Stimulated activated CD8-positive, alpha-beta memory T cell treated with anti-CD3 and anti-CD28 coated beads, Interleukin-7, amount 100 ng/mL, for 24 hours (primary cell): ENCODE measurements around the gene KDM8.
"Not testable (repeated sequence)": the region's sequence is repeated elsewhere in the genome, so short reads cannot be mapped to it uniquely, and the experiment has no call there.

Experiments
- DNase-seq: peaks from one replicate; pipeline ENCODE4 v3.0.0-alpha.2; 2020; ENCODE audit warnings: low read depth

KDM8 gene

GRCh38 chr16:27243725-27244362 is 40.5 kb downstream of the KDM8 start:
- DNase-seq, result no peak

- no peak for DNase-seq
These were observed 41.0 kb downstream of the KDM8 start for GRCh38 chr16:27244363-27244755.

GRCh38 chr16:27245276-27246172 is 42.2 kb downstream of the KDM8 start:
- DNase-seq, result no peak

DNA sequence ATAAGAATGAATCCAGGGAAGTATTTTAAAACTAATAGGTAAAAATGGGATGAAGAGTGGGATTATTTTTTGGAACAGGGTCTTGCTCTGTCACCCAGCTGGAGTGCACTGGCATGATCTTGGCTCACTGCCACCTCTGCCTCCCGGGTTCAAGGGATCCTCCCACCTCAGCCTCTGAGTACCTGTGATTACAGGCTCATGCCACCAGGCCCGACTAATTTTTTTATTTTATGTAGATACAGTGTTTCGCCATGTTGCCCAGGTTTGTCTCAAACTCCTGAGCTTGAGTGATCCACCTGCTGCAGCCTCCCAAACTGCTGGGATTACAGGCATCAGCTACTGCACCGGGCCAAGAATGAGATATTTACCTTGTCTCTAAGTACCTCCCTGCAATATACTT is 43.1 kb downstream of the KDM8 start:
- no peak for DNase-seq

GRCh38 chr16:27247076-27247475 is 43.8 kb downstream of the KDM8 start:
- not testable (repeated sequence) for DNase-seq

DNA sequence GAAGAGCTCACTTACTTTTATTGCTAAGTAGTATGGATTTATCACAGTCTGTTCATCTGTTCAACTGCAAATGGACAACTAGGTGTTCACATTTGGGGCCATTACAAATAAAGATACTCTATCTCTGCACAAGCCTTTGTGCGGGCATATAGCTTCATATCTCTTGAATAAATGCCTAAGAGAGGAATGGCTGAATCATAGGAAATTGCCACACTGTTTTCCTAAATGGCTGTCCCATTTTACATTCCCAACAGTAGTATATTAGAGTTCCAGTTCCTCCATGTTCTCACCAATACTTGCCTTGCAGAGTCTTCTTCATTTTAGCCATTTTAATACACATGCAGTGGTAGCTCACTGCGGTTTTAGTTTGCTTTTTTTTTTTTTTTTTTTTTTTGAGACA is 44.7 kb downstream of the KDM8 start:
- DNase-seq, result no peak

GRCh38 chr16:27248886-27249285 is 45.6 kb downstream of the KDM8 start:
- DNase-seq, result not testable (repeated sequence)

GRCh38 chr16:27251541-27252205 is 48.3 kb downstream of the KDM8 start:
- no peak for DNase-seq

- DNase-seq, result no peak
These were observed 48.9 kb downstream of the KDM8 start for GRCh38 chr16:27252206-27252585.

DNA sequence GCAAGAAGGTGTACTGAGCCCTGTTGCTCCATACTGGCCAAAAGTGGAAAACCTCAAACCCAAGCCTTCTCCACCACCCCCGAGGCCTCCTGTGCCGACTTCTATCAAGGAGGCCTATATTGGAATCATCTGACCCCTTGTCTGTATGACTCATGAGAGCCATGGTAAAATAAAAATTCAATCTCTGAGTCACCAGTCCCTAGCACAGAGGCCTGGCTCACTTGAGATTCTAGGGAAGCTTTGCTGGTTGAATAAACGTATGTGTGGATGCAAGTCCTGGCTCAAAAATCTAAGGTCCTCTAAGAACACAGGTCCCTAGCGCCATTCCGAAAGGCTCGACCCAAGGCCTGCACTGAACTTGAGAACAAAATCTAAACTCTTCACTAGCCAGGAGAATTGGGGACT is 50.2 kb downstream of the KDM8 start:
- no peak for DNase-seq

DNA sequence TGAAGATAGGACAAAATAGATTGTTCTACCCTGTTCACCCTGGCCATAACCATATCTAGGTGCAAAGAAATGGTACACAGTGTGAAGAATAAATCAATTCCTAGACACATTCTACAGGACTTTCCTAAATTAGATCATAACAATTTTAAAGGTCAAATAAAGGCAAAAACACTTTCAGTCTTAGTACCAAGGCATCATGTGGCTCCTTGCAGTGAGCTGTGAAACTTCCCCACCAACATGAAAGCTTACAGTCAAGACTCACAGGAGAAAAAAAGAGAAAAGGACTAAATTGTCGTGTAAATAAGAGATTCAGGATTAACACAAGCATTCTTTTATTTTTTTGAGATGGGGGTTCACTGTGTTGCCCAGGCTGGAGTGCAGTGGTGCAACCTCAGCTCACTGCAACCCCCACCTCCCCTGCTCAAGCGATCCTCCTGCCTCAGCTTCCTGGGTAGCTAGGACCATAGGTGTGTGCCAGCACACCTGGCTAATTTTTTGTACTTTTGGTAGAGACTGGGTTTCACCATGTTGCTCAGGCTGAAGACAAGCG is 51.0 kb downstream of the KDM8 start:
- DNase-seq, result no peak

DNA sequence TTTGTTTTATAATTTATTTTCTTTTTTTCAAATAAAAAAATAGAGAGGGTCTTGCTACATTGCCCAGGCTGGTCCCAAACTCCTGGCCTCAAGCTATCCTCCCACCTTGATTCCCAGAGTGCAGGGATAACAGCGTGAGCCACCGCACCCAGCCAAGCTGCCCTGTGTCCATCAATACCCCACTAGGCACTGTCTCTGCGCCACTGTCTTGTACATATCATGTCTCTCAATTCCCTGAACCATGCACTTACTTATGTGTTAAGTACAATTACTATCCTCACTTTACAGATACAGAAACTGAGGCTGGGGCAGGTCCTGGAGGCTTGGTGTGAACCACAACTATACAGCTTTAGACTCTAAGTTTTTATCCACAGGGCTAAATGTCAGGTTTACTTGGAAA is 53.5 kb downstream of the KDM8 start:
- no peak for DNase-seq

GRCh38 chr16:27257271-27257670 is 53.9 kb downstream of the KDM8 start:
- no peak for DNase-seq

DNA sequence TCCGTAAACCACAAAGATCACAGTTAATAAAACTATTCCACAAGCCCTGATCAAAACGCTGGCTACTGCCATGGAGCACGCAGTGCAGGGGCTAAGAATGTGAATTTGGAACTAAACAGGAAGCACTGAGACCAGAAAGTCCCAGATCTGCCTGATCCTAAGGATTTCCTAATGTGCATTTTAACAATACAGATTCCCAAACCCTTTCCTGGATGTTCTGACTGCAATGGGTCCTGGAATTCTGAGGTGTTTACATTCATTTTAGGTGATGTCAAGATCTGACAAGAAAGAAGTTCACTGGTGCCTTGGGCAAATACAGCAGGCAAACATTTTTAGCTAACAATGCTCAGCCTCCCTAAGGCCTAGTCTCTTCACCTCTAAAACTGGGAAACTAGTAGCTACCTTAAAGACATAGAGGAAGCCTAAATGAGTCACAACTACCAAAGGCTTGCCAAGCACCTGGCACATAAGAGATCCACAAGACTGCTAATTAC is 55.0 kb downstream of the KDM8 start:
- no peak for DNase-seq

GRCh38 chr16:27259710-27260109 is 56.4 kb downstream of the KDM8 start:
- no peak for DNase-seq

DNA sequence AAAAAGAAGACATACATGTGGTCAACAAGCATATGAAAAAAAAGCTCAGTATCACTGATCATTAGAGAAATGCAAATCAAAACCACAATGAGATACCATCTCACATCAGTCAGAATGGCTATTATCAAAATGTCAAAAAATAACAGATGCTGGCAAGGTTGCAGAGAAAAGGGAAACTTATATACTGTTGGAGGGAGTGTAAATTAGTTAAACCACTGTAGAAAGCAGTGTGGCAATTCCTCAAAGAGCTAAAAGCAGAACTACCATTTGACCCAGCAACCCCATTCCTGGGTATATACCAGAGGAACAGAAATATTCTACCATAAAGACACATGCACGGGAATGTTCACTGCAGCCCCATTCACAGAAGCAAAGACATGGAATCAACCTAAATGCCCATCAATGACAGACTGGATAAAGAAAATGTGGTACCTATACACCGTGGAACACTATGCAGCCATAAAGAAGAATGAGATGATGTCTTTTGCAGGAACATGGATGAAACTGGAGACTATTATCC is 59.6 kb downstream of the KDM8 start:
- not testable (repeated sequence) for DNase-seq

DNA sequence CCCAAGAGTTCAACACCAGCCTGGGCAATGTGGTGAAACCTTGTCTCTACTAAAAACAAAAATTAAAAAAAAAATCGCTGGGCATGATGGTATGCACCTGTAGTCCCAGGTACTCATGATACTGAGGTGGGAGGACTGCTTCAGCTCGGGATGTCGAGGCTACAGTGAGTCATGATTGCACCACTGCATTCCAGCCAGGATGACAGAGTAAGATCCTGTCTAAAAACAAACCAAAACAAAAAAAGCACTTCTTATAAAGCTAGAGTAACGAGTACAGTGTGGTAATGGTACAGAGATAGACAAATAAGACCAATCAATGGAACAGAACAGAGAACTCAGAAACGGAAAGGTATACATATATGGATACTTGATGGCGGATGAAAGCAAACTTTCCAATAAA is 60.8 kb downstream of the KDM8 start:
- DNase-seq, result no peak

DNA sequence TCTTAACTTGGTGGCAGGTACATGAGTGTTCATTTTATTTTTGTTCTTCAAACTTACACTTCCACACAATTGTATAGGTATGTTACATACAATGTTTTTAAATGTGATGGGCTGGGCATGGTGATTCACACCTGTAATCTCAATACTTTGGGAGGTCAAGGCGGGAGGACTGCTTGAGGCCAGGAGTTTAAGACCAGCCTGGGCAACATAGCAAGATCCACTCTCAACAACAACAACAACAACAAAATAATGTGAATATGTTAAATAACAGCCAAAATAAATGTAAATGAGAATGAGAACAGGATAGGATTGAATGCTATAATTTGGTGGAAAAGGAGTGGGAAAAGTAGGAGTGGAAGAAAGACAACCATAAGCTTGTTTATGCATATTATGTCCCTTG is 62.7 kb downstream of the KDM8 start:
- no peak for DNase-seq

DNA sequence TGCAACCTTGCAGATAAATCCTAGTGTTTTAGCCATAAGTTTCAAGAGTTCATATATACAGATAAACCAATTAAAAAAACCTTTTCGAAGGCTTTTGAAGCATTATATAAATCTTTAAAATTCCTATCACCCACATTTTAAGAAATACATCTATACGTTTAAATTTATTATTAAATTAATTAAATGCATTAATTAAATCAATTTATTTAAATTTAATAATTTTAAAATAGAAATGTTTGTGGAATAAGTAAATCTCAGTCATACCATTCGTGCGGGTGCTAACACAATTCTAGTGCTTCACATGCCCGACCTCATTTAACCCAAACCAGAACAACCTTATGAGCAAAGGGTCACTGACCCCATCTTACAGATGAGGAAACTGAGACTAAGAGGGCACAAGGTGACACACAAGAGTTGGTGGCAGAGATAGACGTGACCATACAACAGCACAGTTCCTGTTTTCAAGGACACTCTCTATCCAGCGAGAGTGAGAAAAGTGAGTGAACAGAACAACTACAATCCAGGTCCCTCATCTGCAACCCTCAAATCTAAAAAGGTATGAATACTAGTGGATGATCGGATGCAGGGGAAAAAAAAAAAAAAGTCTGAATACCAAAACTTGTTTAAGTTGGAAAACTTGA is 63.8 kb downstream of the KDM8 start:
- no peak for DNase-seq

GRCh38 chr16:27268376-27269299 is 65.3 kb downstream of the KDM8 start, which contains the start of gene NSMCE1:
Gene NSMCE1 (minus strand): TSS chr16:27268772. CDS start chr16:27257570, 11,202 bp downstream.
- peak; percentile 96 for DNase-seq
